Erythroblast (primary cell): ENCODE results near the gene CPXM2.
A peak's percentile ranks its signal among the peaks of the same experiment; 100 is the strongest.

Experiments used
- DNase-seq, 2 experiments: peaks; one replicate each; lab custom pipeline; 2025; lab: John Stamatoyannopoulos, UW
- GATA1 ChIP-seq: IDR thresholded peaks from 2 replicates; pipeline ENCODE4 v1.6.1; 2011; ENCODE audit warnings: low read depth, mild to moderate bottlenecking, control low read depth, low read length, moderate library complexity
- POLR2A ChIP-seq: IDR thresholded peaks from 2 replicates; pipeline ENCODE4 v1.6.1; 2011; ENCODE audit warnings: mild to moderate bottlenecking, low read length

CPXM2 gene

DNA sequence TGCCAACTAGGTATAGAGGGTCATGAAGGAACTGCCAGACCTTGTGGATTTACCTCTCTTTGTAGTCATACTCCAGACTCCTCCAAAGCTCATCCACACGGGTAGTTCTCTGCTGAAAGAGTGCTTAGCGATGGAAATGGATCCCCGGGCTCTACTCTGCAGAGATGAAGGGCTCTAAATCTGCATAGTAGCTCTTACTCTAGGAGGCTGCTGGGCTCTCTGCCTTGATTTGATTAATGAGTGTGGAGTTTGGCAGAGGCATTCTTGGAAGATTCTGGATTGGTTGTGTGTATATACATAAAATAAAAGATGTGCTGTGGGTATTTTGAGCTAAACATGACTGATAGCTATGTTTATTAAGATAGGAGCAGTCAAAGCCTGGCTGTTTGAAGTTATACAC is 21.3 kb upstream of the CPXM2 start:
- TF ChIP-seq GATA1 (no peak), POLR2A (no peak)

DNA sequence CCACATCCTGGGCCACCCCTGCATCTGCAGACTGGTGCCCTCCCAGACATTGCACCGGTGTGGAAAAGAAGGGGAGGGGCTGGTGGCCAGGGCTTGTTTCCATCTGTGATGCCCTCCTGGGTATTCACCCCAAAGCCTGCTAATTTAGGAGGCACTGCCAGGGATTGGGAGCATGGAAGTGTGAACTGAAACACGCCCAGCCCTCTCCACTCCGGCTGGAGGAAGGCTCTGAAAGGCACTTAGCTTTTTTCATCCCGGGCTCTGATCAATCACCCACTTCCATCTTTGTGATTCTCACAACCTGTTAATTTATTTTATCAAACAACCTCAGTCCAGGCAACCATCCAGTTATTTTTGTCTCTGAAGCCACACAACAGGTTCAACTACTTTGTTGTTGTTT is 20.9 kb upstream of the CPXM2 start:
- TF ChIP-seq POLR2A (no peak), GATA1 (no peak)
- no peak for DNase-seq

More for the DNA sequence above, 21.3 kb upstream of the CPXM2 start:
- no peak for DNase-seq

- peak in 1 of 2 experiments; percentile 9 for DNase-seq
- TF ChIP-seq POLR2A, result no peak
- TF ChIP-seq GATA1, result no peak
Observed at GRCh38 chr10:123911866-123912265, 20.3 kb upstream of the CPXM2 start.

DNA sequence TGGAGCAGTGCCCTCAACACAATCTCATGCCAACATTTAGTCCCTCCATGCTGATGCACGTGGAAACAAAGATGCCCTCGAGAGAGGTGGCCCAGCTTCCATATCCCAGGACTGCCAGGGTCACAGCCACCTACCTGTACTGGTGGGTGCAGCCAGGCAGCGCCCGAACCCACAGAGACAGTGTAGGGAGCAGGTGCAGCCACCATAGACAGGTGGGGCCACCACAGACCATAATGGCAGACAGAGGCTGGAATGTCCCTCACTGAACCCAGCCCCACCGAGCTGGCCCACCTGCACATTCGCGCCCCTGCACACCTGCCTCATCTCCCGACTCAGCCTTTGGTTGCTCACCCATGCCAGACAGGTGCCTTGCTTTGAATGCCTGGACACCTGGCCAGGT is 18.3 kb upstream of the CPXM2 start:
- no peak for TF ChIP-seq POLR2A
- TF ChIP-seq GATA1, result no peak
- DNase-seq, result no peak

- TF ChIP-seq POLR2A (no peak), GATA1 (no peak)
Observed at GRCh38 chr10:123909426-123909825, 17.8 kb upstream of the CPXM2 start.

GRCh38 chr10:123908379-123908778 is 16.8 kb upstream of the CPXM2 start:
- TF ChIP-seq GATA1, result no peak
- no peak for TF ChIP-seq POLR2A
- DNase-seq, result no peak

More at GRCh38 chr10:123909426-123909825, 17.8 kb upstream of the CPXM2 start:
- no peak for DNase-seq

DNA sequence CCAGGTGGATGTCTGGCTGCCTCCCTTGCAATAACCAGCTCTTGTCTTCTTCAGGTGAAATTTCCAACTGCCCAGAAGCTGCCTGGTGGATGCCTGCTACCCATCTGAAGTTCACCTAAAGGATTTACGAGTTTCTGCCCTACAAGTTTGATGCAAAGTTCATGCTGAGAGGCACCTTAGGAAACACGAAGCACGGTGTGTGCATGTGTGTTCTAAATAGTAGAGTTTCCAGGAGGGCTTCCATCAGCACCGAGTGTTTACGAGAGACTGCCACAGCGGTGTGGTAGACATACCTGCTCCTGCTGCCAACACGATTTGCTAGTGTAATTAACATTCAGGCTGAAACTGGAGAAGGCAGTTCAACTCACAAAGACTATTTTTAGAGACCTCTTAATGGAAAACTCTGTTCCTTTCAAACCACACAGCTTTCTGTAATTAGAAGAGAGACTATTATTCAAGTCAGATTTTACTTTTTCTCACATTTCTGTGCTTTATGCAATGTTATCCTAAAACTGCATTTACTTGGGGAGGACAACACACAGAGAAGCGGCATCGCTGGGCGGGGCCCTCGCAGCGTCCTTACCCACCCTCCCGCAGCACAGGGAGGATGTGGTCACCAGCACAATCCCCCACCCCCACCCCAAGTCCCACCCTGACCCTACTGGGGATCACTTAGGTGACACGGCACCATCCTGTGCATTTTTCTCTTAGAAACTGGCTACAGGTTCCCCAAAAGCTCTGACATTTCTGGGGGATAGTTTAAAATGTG is 15.5 kb upstream of the CPXM2 start:
- no peak for DNase-seq
- TF ChIP-seq GATA1 (no peak), POLR2A (no peak)

- no peak for TF ChIP-seq GATA1
- no peak for TF ChIP-seq POLR2A
- no peak for DNase-seq
Observed at GRCh38 chr10:123906296-123906695, 14.7 kb upstream of the CPXM2 start.

DNA sequence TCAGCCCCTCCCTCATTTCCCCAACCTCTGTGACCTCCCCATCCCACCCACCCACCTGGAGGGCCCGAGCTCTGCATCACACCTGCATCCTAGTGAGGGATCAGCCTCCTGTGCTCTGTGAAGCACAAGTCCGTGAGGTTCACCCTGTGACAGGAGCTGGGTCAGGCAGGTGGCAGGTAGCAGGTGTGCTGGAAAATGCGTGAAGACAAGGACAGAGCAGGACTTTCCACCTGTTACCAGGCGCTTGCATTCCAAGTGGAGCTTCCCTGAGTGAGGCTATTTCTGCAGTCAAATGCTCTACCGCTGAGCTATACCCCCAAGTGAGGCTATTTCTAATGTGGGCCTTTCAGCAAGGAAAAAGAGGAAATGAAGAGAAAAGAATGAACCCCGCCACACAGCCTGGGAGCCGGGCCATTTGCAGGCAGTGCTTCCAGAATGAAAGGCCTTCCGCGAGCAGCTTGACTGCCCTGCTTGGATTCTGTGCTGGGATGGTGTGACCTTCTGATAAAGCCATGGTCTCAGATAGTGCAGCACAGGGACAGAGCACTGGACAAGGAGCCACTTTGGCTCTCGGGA is 13.3 kb upstream of the CPXM2 start:
- TF ChIP-seq POLR2A (no peak), GATA1 (no peak)
- DNase-seq, result no peak

- TF ChIP-seq POLR2A, result no peak
- TF ChIP-seq GATA1, result no peak
Observed at GRCh38 chr10:123903621-123904020, 12.0 kb upstream of the CPXM2 start.

GRCh38 chr10:123901621-123902020 is 10.0 kb upstream of the CPXM2 start:
- no peak for DNase-seq
- TF ChIP-seq GATA1 (no peak), POLR2A (no peak)

More at GRCh38 chr10:123903621-123904020, 12.0 kb upstream of the CPXM2 start:
- no peak for DNase-seq

GRCh38 chr10:123897146-123897545 is 5.5 kb upstream of the CPXM2 start:
- no peak for DNase-seq
- no peak for TF ChIP-seq POLR2A
- no peak for TF ChIP-seq GATA1

- no peak for DNase-seq
- TF ChIP-seq GATA1 (no peak), POLR2A (no peak)
Observed at GRCh38 chr10:123896246-123896927, 4.8 kb upstream of the CPXM2 start.

DNA sequence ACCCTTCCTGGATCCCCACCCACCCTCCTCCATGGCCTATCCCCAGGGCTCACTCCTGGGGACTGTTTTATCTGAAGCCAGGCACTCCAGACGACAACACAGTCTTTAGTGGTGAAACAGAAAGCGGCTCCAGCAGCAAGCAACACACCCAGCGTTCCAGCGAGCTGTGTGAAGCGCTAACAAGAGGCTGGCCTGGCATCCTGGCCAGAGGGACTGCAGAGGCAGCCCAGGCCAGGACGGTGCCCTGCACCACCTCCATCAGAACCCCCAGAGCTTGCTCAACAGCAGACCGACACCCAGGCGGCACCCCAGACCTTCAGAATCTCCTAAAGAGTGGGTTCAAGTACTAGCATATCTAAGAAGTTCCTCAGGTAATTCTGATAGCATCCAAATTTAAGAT is 2.0 kb upstream of the CPXM2 start:
- TF ChIP-seq GATA1 (no peak), POLR2A (no peak)
- no peak for DNase-seq
